OCI-LY1 (cell line): ENCODE measurements around the gene NPSR1.

ENCODE experiments used
- H2AFZ ChIP-seq: fragments of 200-600 bp; sonication (generic), shearing (Covaris generic); 2 replicates; pipeline ENCODE4 v1.6.0; 2014; ENCODE audit warnings: antibody characterized with exemption, mild to moderate bottlenecking, low read length
- H3F3A ChIP-seq: fragments of 200-600 bp; sonication (generic), shearing (Covaris generic); 2 replicates; pipeline ENCODE4 v1.6.0; 2014; ENCODE audit warnings: mild to moderate bottlenecking, antibody characterized with exemption, low read length, moderate library complexity; ENCODE audit not compliant: insufficient read depth
- H3K27ac ChIP-seq: fragments of 200-600 bp; sonication (generic); 2 replicates; pipeline ENCODE4 v1.5.1; 2014; ENCODE audit warnings: low read length, mixed run types, mild to moderate bottlenecking, low read depth; ENCODE audit not compliant: poor library complexity, severe bottlenecking
- H3K27me3 ChIP-seq: fragments of 200-600 bp; sonication (generic); 2 replicates; pipeline ENCODE4 v1.6.0; 2014; ENCODE audit warnings: antibody characterized with exemption, mild to moderate bottlenecking, low read length, moderate library complexity; ENCODE audit not compliant: insufficient read depth
- H3K36me3 ChIP-seq: fragments of 200-600 bp; sonication (generic); 2 replicates; pipeline ENCODE4 v1.6.1; 2014; ENCODE audit warnings: mild to moderate bottlenecking, antibody characterized with exemption, low read length, moderate library complexity, mixed read lengths; ENCODE audit not compliant: insufficient read depth
- H3K4me1 ChIP-seq: fragments of 200-600 bp; sonication (generic); 2 replicates; pipeline ENCODE4 v1.5.1; 2014; ENCODE audit warnings: mild to moderate bottlenecking, low read length, moderate library complexity; ENCODE audit not compliant: insufficient read depth, severe bottlenecking
- H3K4me2 ChIP-seq: fragments of 200-600 bp; sonication (generic), shearing (Covaris generic); 2 replicates; pipeline ENCODE4 v1.6.1; 2014; ENCODE audit warnings: low read length
- H3K4me3 ChIP-seq: fragments of 200-600 bp; sonication (generic); 2 replicates; pipeline ENCODE4 v1.5.1; 2014; ENCODE audit warnings: low read length, low read depth, mild to moderate bottlenecking, mixed read lengths; ENCODE audit not compliant: poor library complexity, severe bottlenecking
- H3K79me2 ChIP-seq: fragments of 200-600 bp; shearing (Covaris generic); 2 replicates; pipeline ENCODE4 v1.6.1; 2016; ENCODE audit warnings: mixed run types, low read length, mixed read lengths; ENCODE audit not compliant: insufficient read depth
- H3K9ac ChIP-seq: fragments of 200-600 bp; sonication (generic), shearing (Covaris generic); 2 replicates; pipeline ENCODE4 v1.6.1; 2014; ENCODE audit warnings: mild to moderate bottlenecking, low read length, mixed read lengths
- H3K9me2 ChIP-seq: fragments of 200-600 bp; sonication (generic), shearing (Covaris generic); 2 replicates; pipeline ENCODE4 v1.6.1; 2014; ENCODE audit warnings: low read depth, mild to moderate bottlenecking, low read length, mixed read lengths
- H3K9me3 ChIP-seq: fragments of 200-600 bp; shearing (Covaris generic); 2 replicates; pipeline ENCODE4 v1.6.1; 2014; ENCODE audit warnings: low read length, mixed read lengths
- H4K20me1 ChIP-seq: fragments of 200-600 bp; sonication (generic), shearing (Covaris generic); 2 replicates; pipeline ENCODE4 v1.6.0; 2016; ENCODE audit warnings: mild to moderate bottlenecking, low read length; ENCODE audit not compliant: insufficient read depth
- EZH2 ChIP-seq: fragments of 200-600 bp; sonication (generic), shearing (Covaris generic); IDR thresholded peaks from 2 replicates; pipeline ENCODE4 v1.8.0; 2017; ENCODE audit warnings: borderline replicate concordance, mixed run types, mild to moderate bottlenecking, antibody characterized with exemption, low read length, moderate library complexity, mixed read lengths
- TF ChIP-seq, protein P1 (sequence below): fragments of 200-600 bp; sonication (generic), shearing (Covaris generic); IDR thresholded peaks from 2 replicates; pipeline ENCODE4 v1.5.1; 2017; ENCODE audit warnings: mild to moderate bottlenecking, antibody characterized with exemption, low read length, moderate library complexity, mixed read lengths

The NPSR1 gene

DNA sequence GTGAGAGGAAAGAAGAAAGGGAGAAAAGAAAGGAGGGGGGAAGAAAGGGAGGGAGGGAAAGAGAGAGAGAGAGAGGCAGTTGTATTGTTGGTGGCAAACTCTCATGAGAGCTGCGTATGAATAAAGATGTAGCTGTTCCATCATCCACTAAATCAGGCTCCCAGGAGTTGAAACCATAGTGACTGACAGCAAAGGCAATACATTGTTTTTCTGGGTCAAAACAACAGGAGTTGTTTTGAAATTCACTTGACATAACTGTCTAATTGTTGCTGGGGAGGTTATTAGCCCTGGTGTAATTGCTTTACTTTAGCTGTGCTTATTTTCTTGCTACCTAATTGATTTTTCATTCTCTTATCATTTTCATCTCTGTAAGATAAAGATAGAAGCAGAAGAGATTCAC is 173.4 kb downstream of the NPSR1 start:
- Histone ChIP-seq H3K9me2 (no peaks in the 10 kb centered on the region), H3K36me3 (no peaks in the 10 kb centered on the region), H3K9me3 (no peaks in the 10 kb centered on the region), H3K4me1 (no peaks in the 10 kb centered on the region), H3K4me2 (no peak overlapping the region), H3K9ac (no peak overlapping the region), H3K27ac (no peak overlapping the region), H3K79me2 (no peaks in the 10 kb centered on the region), H3K27me3 (no peaks in the 10 kb centered on the region), H4K20me1 (no peaks in the 10 kb centered on the region), H3K4me3 (no peak overlapping the region), H2AFZ (no peak overlapping the region), H3F3A (no peaks in the 10 kb centered on the region)
- TF ChIP-seq, protein P1, sequence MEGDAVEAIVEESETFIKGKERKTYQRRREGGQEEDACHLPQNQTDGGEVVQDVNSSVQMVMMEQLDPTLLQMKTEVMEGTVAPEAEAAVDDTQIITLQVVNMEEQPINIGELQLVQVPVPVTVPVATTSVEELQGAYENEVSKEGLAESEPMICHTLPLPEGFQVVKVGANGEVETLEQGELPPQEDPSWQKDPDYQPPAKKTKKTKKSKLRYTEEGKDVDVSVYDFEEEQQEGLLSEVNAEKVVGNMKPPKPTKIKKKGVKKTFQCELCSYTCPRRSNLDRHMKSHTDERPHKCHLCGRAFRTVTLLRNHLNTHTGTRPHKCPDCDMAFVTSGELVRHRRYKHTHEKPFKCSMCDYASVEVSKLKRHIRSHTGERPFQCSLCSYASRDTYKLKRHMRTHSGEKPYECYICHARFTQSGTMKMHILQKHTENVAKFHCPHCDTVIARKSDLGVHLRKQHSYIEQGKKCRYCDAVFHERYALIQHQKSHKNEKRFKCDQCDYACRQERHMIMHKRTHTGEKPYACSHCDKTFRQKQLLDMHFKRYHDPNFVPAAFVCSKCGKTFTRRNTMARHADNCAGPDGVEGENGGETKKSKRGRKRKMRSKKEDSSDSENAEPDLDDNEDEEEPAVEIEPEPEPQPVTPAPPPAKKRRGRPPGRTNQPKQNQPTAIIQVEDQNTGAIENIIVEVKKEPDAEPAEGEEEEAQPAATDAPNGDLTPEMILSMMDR: no peak
- TF ChIP-seq EZH2: no peak

DNA sequence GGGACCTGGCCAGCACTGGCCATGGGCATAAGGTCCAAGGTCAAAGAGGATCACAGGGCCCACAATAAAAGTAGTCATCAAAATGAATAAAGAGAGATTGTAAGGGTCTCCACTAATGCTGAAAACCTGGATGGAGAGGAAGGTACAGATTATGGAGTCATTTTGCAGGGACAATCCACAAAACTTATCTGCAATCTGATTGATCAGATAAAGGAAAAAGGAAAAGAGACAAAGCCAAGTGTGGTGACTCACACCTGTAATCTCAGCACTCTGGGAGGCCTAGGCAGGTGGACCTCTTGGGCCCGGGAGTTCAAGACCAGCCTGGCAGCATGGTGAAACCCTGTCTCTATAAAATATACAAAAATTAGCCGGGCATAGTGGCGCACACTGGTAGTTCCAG is 174.0 kb downstream of the NPSR1 start:
- Histone ChIP-seq H3K4me2 (no peak overlapping the region), H3K4me3 (no peak overlapping the region), H3K9me3 (no peaks in the 10 kb centered on the region), H3K4me1 (no peaks in the 10 kb centered on the region), H3K9me2 (no peaks in the 10 kb centered on the region), H3K79me2 (no peaks in the 10 kb centered on the region), H3K36me3 (no peaks in the 10 kb centered on the region), H2AFZ (no peak overlapping the region), H3K27me3 (no peaks in the 10 kb centered on the region), H3K27ac (no peak overlapping the region), H3F3A (no peaks in the 10 kb centered on the region), H3K9ac (no peak overlapping the region), H4K20me1 (no peaks in the 10 kb centered on the region)
- no peak for TF ChIP-seq EZH2
- TF ChIP-seq, protein P1: no peak

DNA sequence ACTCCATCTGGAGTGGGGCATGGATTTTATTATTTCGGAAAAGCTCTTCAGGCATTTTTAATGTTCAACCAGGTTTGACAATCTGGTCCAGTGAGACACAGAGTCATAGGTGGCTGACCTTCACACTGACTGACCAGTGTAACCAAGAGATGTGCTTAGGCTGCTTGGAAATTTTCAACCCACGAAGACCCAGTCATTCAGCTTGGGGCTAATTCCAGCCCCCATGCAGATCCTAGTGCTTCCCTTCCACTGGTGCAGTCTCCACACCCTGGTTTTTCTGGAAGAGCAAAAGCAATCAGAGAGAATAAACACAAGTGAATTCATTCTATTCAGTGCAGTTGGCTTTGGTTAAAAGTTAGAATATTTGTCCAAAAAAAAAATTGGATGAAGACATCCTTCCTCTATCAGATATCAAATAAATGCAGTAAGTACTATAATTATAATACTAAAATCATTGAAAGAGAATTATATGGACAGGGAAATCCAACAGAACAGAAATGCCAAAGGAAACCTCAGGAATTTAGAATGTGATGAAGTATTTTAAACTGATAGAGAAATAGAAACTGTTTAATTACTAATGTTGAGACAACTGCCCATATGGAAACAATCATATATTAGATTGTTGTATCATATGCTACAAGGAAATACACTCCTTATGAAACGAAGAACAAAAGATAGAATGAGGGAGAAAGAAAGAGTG is 178.0 kb downstream of the NPSR1 start:
- no peaks in the 10 kb centered on the region for H3K9me3 ChIP-seq
- H3K4me2 ChIP-seq: no peak overlapping the region
- TF ChIP-seq EZH2: no peak
- TF ChIP-seq, protein P1: no peak
- H3K36me3 ChIP-seq: no peaks in the 10 kb centered on the region
- no peaks in the 10 kb centered on the region for H3F3A ChIP-seq
- H3K9me2 ChIP-seq: no peaks in the 10 kb centered on the region
- H3K27me3 ChIP-seq: no peaks in the 10 kb centered on the region
- no peaks in the 10 kb centered on the region for H3K79me2 ChIP-seq
- no peak overlapping the region for H3K4me3 ChIP-seq
- no peak overlapping the region for H2AFZ ChIP-seq
- no peaks in the 10 kb centered on the region for H4K20me1 ChIP-seq
- H3K4me1 ChIP-seq: no peaks in the 10 kb centered on the region
- H3K27ac ChIP-seq: no peak overlapping the region
- no peak overlapping the region for H3K9ac ChIP-seq
